HEK293 (cell line): ENCODE measurements around the gene THBD.
A peak's percentile ranks its signal among the peaks of the same experiment; 100 is the strongest.
"Not testable (repeated sequence)": the region's sequence is repeated elsewhere in the genome, so short reads cannot be mapped to it uniquely, and the experiment has no call there.

Experiments used
- CTCF ChIA-PET: fragments of 350-600 bp; formaldehyde crosslinking; extraction: SDS; loops from one replicate; lab custom pipeline; 2021; ENCODE audit warnings: antibody characterized with exemption; lab: Yijun Ruan, JAX
- POLR2A ChIA-PET: fragments of 300-600 bp; formaldehyde crosslinking; extraction: SDS; loops from one replicate; lab custom pipeline; 2020; ENCODE audit warnings: antibody characterized with exemption, inconsistent platforms; lab: Yijun Ruan, JAX
- H3K27ac ChIP-seq: fragments of 200-500 bp; sonication (Bioruptor generic); 2 replicates; pipeline ENCODE4 v1.5.1; 2014; ENCODE audit warnings: low read depth, low read length, control low read depth, inconsistent platforms; ENCODE audit errors: extremely low read depth
- H3K36me3 ChIP-seq, 2 experiments: fragments of 200-500 bp in 1 of 2; sonication (Bioruptor generic) in 1 of 2; 1 replicate in 1 of 2; 2 replicates in 1 of 2; pipeline ENCODE4 v1.5.1; 2014 to 2017; ENCODE audit warnings: inconsistent platforms in 2 of 2, low read length in 2 of 2; ENCODE audit not compliant: control insufficient read depth in 2 of 2, insufficient read depth in 1 of 2
- H3K4me1 ChIP-seq: fragments of 200-500 bp; sonication (Bioruptor generic); 2 replicates; pipeline ENCODE4 v1.5.1; 2014; ENCODE audit warnings: mild to moderate bottlenecking, low read length, inconsistent platforms; ENCODE audit not compliant: control insufficient read depth, insufficient read depth
- H3K4me3 ChIP-seq: 2 replicates; pipeline ENCODE4 v1.5.1; 2011; ENCODE audit warnings: low read depth, mild to moderate bottlenecking, control low read depth, low read length, moderate library complexity
- H3K9me3 ChIP-seq: fragments of 200-500 bp; sonication (Bioruptor generic); 2 replicates; pipeline ENCODE4 v1.5.1; 2014; ENCODE audit warnings: low read depth, low read length, inconsistent platforms; ENCODE audit not compliant: control insufficient read depth, insufficient read depth
- PBX3 ChIP-seq: sonication (generic); formaldehyde crosslinking; IDR thresholded peaks from 2 replicates; pipeline ENCODE4 v1.8.1; 2022; ENCODE audit warnings: mild to moderate bottlenecking, moderate library complexity, missing genetic modification reagents
- PRDM1 ChIP-seq: fragments of 450-650 bp; formaldehyde crosslinking; IDR thresholded peaks from 2 replicates; pipeline ENCODE4; 2016; ENCODE audit warnings: missing biosample characterization, missing genetic modification characterization
- TRIM28 ChIP-seq: IDR thresholded peaks from 2 replicates; pipeline ENCODE4 v1.6.1; 2011; ENCODE audit warnings: low read length, control low read depth, borderline replicate concordance
- ZBTB10 ChIP-seq: fragments of 450-650 bp; formaldehyde crosslinking; IDR thresholded peaks from 2 replicates; pipeline ENCODE4 v1.5.1; 2016; ENCODE audit warnings: missing biosample characterization, missing genetic modification characterization
- ZBTB17 ChIP-seq: fragments of 450-650 bp; formaldehyde crosslinking; IDR thresholded peaks from 2 replicates; pipeline ENCODE4 v1.5.1; 2016; ENCODE audit warnings: missing biosample characterization, missing genetic modification characterization
- ZBTB26 ChIP-seq: fragments of 450-650 bp; formaldehyde crosslinking; optimal IDR thresholded peaks from 2 replicates; pipeline ENCODE3; 2016; ENCODE audit warnings: missing biosample characterization, mild to moderate bottlenecking, missing genetic modification characterization
- ZNF114 ChIP-seq: fragments of 450-650 bp; formaldehyde crosslinking; IDR thresholded peaks from 2 replicates; pipeline ENCODE4 v1.5.0; 2017; ENCODE audit warnings: missing biosample characterization, missing genetic modification characterization
- ZNF202 ChIP-seq: fragments of 450-650 bp; formaldehyde crosslinking; IDR thresholded peaks from 2 replicates; pipeline ENCODE4 v1.5.1; 2016; ENCODE audit warnings: missing biosample characterization, missing genetic modification characterization, borderline replicate concordance
- ZNF391 ChIP-seq: fragments of 450-650 bp; formaldehyde crosslinking; IDR thresholded peaks from 2 replicates; pipeline ENCODE4 v1.5.1; 2016; ENCODE audit warnings: low read depth, missing biosample characterization, missing genetic modification characterization, borderline replicate concordance
- ZNF398 ChIP-seq: fragments of 450-650 bp; formaldehyde crosslinking; IDR thresholded peaks from 2 replicates; pipeline ENCODE4 v1.5.1; 2017; ENCODE audit warnings: missing biosample characterization, missing genetic modification characterization
- ZNF423 ChIP-seq: fragments of 450-650 bp; formaldehyde crosslinking; IDR thresholded peaks from 2 replicates; pipeline ENCODE4 v1.5.1; 2016; ENCODE audit warnings: missing biosample characterization, missing genetic modification characterization
- ZNF701 ChIP-seq: fragments of 450-650 bp; formaldehyde crosslinking; IDR thresholded peaks from 2 replicates; pipeline ENCODE4 v1.5.1; 2016; ENCODE audit warnings: missing biosample characterization, missing genetic modification characterization
- ZNF707 ChIP-seq: fragments of 450-650 bp; formaldehyde crosslinking; IDR thresholded peaks from 2 replicates; pipeline ENCODE4 v1.5.1; 2016; ENCODE audit warnings: missing biosample characterization, missing genetic modification characterization
- ZNF776 ChIP-seq: fragments of 450-650 bp; formaldehyde crosslinking; IDR thresholded peaks from 2 replicates; pipeline ENCODE4 v1.5.0; 2017; ENCODE audit warnings: missing biosample characterization, missing genetic modification characterization, borderline replicate concordance
- ZNF777 ChIP-seq: fragments of 450-650 bp; formaldehyde crosslinking; IDR thresholded peaks from 2 replicates; pipeline ENCODE4 v1.5.1; 2017; ENCODE audit warnings: missing biosample characterization, missing genetic modification characterization, borderline replicate concordance
- ZNF792 ChIP-seq: fragments of 450-650 bp; formaldehyde crosslinking; IDR thresholded peaks from 2 replicates; pipeline ENCODE4 v1.5.1; 2016; ENCODE audit warnings: missing biosample characterization, missing genetic modification characterization
- ZSCAN23 ChIP-seq: fragments of 450-650 bp; formaldehyde crosslinking; IDR thresholded peaks from 2 replicates; pipeline ENCODE4 v1.5.1; 2016; ENCODE audit warnings: missing biosample characterization, missing genetic modification characterization
- TF ChIP-seq, protein P1 (sequence below): fragments of 450-650 bp; formaldehyde crosslinking; IDR thresholded peaks from 2 replicates; pipeline ENCODE4; 2016; ENCODE audit warnings: missing biosample characterization, missing genetic modification characterization
- TF ChIP-seq, protein P2 (sequence below): fragments of 450-650 bp; formaldehyde crosslinking; IDR thresholded peaks from 2 replicates; pipeline ENCODE4 v1.5.1; 2016; ENCODE audit warnings: missing biosample characterization, missing genetic modification characterization

THBD gene

DNA sequence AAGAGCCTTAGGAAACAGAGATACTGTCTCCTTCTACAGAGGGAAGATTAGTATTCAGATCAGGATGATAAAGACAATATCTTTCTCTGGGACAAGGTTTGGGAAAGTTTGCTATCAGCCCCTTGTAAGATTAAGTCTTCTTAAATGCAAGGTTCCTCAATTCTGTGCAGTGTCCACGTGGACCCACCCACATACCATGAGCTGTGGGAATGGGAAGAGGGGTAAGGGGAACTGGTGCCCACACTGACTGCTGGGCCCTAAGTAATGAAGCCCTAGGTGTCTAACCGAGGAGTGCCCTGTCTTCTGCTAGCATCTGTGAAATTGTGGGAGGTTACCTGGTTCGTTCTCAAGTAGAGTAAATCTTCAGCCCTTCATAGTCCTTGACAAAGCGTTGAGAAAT, 20.1 kb downstream of the THBD start (continued):
- TF ChIP-seq ZSCAN23 (tag by site-specific recombination), result no peak
- no peak for TF ChIP-seq ZNF701
- no peak for TF ChIP-seq ZNF776 (tag by site-specific recombination)
- no peak for TF ChIP-seq PBX3 (CRISPR knock-in tag)
- no peak for TF ChIP-seq ZBTB17 (tag by site-specific recombination)

DNA sequence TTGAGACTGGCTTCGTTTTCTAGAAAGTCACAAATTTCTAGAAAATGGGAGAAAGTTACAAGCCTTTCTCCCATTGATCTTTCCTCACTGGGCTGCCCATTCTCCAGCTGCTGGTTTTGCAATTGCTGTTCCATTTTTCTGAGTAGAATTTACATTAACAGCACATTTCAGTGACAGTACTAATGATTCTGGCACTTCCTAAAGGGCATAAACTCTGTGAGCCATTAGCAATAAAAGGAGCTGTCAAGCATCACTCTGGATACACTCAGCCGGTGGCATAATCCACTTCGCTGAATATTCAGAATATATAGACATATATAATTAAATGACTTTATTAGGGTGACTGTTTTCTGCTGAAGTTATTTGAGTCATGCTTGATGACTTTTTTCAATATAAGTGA, 21.1 kb downstream of the THBD start:
- no peaks in the 10 kb centered on the region for H3K9me3 ChIP-seq
- no peak overlapping the region for H3K4me3 ChIP-seq
- CTCF ChIA-PET, result interaction anchor here (0.6 kb wide), 1 partner anchor 36 kb away, joined by 3 read pairs; no protein-coding TSS in a partner anchor
- TF ChIP-seq, protein P1, sequence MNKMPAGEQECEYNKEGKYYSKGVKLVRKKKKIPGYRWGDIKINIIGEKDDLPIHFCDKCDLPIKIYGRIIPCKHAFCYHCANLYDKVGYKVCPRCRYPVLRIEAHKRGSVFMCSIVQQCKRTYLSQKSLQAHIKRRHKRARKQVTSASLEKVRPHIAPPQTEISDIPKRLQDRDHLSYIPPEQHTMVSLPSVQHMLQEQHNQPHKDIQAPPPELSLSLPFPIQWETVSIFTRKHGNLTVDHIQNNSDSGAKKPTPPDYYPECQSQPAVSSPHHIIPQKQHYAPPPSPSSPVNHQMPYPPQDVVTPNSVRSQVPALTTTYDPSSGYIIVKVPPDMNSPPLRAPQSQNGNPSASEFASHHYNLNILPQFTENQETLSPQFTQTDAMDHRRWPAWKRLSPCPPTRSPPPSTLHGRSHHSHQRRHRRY, result no peak
- TF ChIP-seq PRDM1 (tag by site-specific recombination), result peak; percentile 47; the same call in 1 of the 2 replicates
- TF ChIP-seq, all 188 proteins: peak for 1
- POLR2A ChIA-PET, result no interaction called here
- H3K27ac ChIP-seq, result no peak overlapping the region
- no peaks in the 10 kb centered on the region for H3K36me3 ChIP-seq
- no peaks in the 10 kb centered on the region for H3K4me1 ChIP-seq

DNA sequence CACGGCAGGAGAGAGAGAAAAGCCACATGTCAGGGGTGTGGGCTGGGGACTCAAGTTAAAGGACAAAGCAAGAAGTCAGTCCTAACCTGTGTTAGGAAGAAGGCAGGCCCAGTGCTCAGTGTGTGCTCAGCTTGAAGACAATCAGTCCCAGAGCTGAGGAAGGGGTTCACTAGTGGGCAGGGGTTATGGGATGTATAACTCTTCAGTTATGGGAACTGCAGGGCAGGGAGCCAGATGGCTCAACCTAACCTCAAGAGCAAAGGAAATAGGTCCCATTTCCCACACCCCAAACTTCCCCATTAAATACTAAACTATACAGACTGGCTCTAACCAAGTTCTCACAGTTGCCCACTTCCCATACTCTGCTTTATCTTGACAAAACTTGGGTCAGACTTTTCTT, 21.8 kb downstream of the THBD start:
- Histone ChIP-seq H3K4me3 (no peak overlapping the region), H3K4me1 (peaks cover 3% of the 10 kb centered on the region; the same call in 1 of the 2 replicates), H3K27ac (no peak overlapping the region), H3K9me3 (no peaks in the 10 kb centered on the region), H3K36me3 (no peaks in the 10 kb centered on the region)
- CTCF ChIA-PET, result no interaction called here
- POLR2A ChIA-PET, result no interaction called here
- no peak for TF ChIP-seq ZNF398 (tag by site-specific recombination)
- TF ChIP-seq ZNF423 (tag by site-specific recombination), result no peak
- TF ChIP-seq ZNF777 (tag by site-specific recombination), result no peak
- TF ChIP-seq ZNF202 (tag by site-specific recombination), result no peak
- no peak for TF ChIP-seq ZBTB10 (tag by site-specific recombination)
- no peak for TF ChIP-seq ZBTB26 (tag by site-specific recombination)
- no peak for TF ChIP-seq ZNF114 (tag by site-specific recombination)
- TF ChIP-seq TRIM28, result no peak
- TF ChIP-seq, protein P2, sequence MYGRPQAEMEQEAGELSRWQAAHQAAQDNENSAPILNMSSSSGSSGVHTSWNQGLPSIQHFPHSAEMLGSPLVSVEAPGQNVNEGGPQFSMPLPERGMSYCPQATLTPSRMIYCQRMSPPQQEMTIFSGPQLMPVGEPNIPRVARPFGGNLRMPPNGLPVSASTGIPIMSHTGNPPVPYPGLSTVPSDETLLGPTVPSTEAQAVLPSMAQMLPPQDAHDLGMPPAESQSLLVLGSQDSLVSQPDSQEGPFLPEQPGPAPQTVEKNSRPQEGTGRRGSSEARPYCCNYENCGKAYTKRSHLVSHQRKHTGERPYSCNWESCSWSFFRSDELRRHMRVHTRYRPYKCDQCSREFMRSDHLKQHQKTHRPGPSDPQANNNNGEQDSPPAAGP, result no peak
- no peak for TF ChIP-seq ZNF391 (tag by site-specific recombination)
- no peak for TF ChIP-seq ZNF792 (tag by site-specific recombination)
- TF ChIP-seq ZNF707 (tag by site-specific recombination), result no peak

- CTCF ChIA-PET, result interaction anchor here (0.6 to 1.5 kb wide), 2 partner anchors 11 to 264 kb away, joined by 3 to 4 read pairs; no protein-coding TSS in a partner anchor
- POLR2A ChIA-PET, H3K27ac ChIP-seq, H3K9me3 ChIP-seq, H3K4me1 ChIP-seq, H3K36me3 ChIP-seq, H3K4me3 ChIP-seq: not testable (repeated sequence)
Observed at GRCh38 chr20:23025503-23025902, 24.0 kb downstream of the THBD start.
